Endodermal cell (in vitro differentiated cells): ENCODE data around the gene CASP14. TPM values are rescaled to one million over a fixed set of nuclear protein-coding genes. Genes with fewer than 3 reads are reported as not detected.
"Not testable (repeated sequence)": the region's sequence is repeated elsewhere in the genome, so short reads cannot be mapped to it uniquely, and the experiment has no call there.

ENCODE experiments used
- DNase-seq: peaks from one replicate; pipeline ENCODE4 v3.0.0-alpha.2; 2017
- H3K27ac ChIP-seq: 2 replicates; pipeline ENCODE4 v1.5.1; 2013; ENCODE audit warnings: mild to moderate bottlenecking, low read depth, low read length, moderate library complexity
- H3K27me3 ChIP-seq: 2 replicates; pipeline ENCODE4 v1.6.1; 2013; ENCODE audit warnings: mild to moderate bottlenecking, low read length, moderate library complexity; ENCODE audit not compliant: insufficient read depth, control insufficient read depth, poor library complexity, severe bottlenecking
- H3K36me3 ChIP-seq: 2 replicates; pipeline ENCODE4 v1.7.0; 2013; ENCODE audit warnings: mild to moderate bottlenecking, low read length, moderate library complexity; ENCODE audit not compliant: control insufficient read depth, insufficient read depth
- H3K4me1 ChIP-seq: one replicate; pipeline ENCODE4 v1.7.0; 2013; ENCODE audit warnings: low read length; ENCODE audit not compliant: control insufficient read depth, insufficient read depth
- H3K4me3 ChIP-seq: 2 replicates; pipeline ENCODE4 v1.5.1; 2013; ENCODE audit warnings: mild to moderate bottlenecking, low read length, moderate library complexity
- H3K9ac ChIP-seq: 2 replicates; pipeline ENCODE4 v1.6.1; 2013; ENCODE audit warnings: mild to moderate bottlenecking, low read length, moderate library complexity; ENCODE audit not compliant: poor library complexity, severe bottlenecking; ENCODE audit errors: extremely low read depth
- H3K9me3 ChIP-seq: 2 replicates; pipeline ENCODE4 v1.6.1; 2013; ENCODE audit warnings: mild to moderate bottlenecking, low read length, moderate library complexity; ENCODE audit not compliant: control insufficient read depth
- H3K27ac Mint-ChIP-seq: 2 replicates; pipeline ENCODE4 v1.8.0; 2020; ENCODE audit warnings: mixed read lengths
- H3K27me3 Mint-ChIP-seq: 2 replicates; pipeline ENCODE4 v1.8.0; 2021; ENCODE audit warnings: mild to moderate bottlenecking, mixed read lengths; ENCODE audit not compliant: insufficient read depth
- H3K36me3 Mint-ChIP-seq: 2 replicates; pipeline ENCODE4 v1.8.0; 2020; ENCODE audit warnings: low read depth, mixed read lengths
- H3K4me1 Mint-ChIP-seq: 2 replicates; pipeline ENCODE4 v1.8.0; 2020; ENCODE audit warnings: mixed read lengths
- H3K4me3 Mint-ChIP-seq: 2 replicates; pipeline ENCODE4 v1.8.0; 2020; ENCODE audit warnings: mild to moderate bottlenecking, moderate library complexity, mixed read lengths
- H3K9me3 Mint-ChIP-seq: 2 replicates; pipeline ENCODE4 v1.8.0; 2020; ENCODE audit warnings: mild to moderate bottlenecking, mixed read lengths
- CTCF ChIP-seq: fragments of 200-600 bp; sonication (generic); conservative IDR thresholded peaks from 2 replicates; pipeline ENCODE4 v1.5.0; 2021; ENCODE audit warnings: antibody characterized with exemption, mild to moderate bottlenecking
- WGBS, 2 experiments: methylation state at CpG; one replicate each; pipeline versions ENCODE4 v1.1.5 to v1.1.7; 2013; ENCODE audit warnings: missing lambda C conversion rate in 2 of 2, mixed read lengths in 1 of 2; ENCODE audit not compliant: insufficient coverage in 1 of 2, insufficient read length in 1 of 2; 5-methylcytosine and 5-hydroxymethylcytosine counted together
- total RNA-seq, 2 donors: library from RNA; stranded (reverse); fragmentation: NEBNext Ultra II Directional in 1 of 2; extraction: Animal tissue kit (Norgen Biotek cat#: 25700) in 1 of 2; gene quantifications; 2 replicates in 1 of 2; 3 replicates in 1 of 2; pipeline ENCODE4 v1.2.1, GENCODE V29; 2021

The CASP14 gene
- total RNA-seq, 2 donors from 2014 or later: not detected

- WGBS, 2 experiments: 80 to 84% methylated on average over 16 to 23 of the region's 23 CpGs
- Mint-ChIP-seq H3K36me3 (no peaks in the 10 kb centered on the region), H3K9me3 (peaks cover 47% of the 10 kb centered on the region), H3K27ac (no peak overlapping the region), H3K27me3 (no peaks in the 10 kb centered on the region), H3K4me3 (no peak overlapping the region), H3K4me1 (no peaks in the 10 kb centered on the region)
- DNase-seq: peak; percentile 62
- peaks cover 11% of the 10 kb centered on the region for H3K9me3 ChIP-seq
- peak; percentile 26 for TF ChIP-seq CTCF
- H3K4me1 ChIP-seq: no peaks in the 10 kb centered on the region
- H3K27ac ChIP-seq: no peak overlapping the region
- H3K4me3 ChIP-seq: no peak overlapping the region
- H3K27me3 ChIP-seq: no peaks in the 10 kb centered on the region
- no peaks in the 10 kb centered on the region for H3K36me3 ChIP-seq
- no peak overlapping the region for H3K9ac ChIP-seq
Observed at GRCh38 chr19:15072930-15073647, 23.8 kb downstream of the CASP14 start.

- H3K4me3 ChIP-seq: no peak overlapping the region
- H3K36me3 ChIP-seq: no peaks in the 10 kb centered on the region
- H3K27me3 ChIP-seq: no peaks in the 10 kb centered on the region
- H3K27ac Mint-ChIP-seq: no peak overlapping the region
- WGBS, 2 experiments: 65 to 82% methylated on average over 1 to 2 of the region's 2 CpGs
- no peak for DNase-seq
- peaks cover 11% of the 10 kb centered on the region for H3K9me3 ChIP-seq
- TF ChIP-seq CTCF: no peak
- no peaks in the 10 kb centered on the region for H3K4me1 Mint-ChIP-seq
- no peak overlapping the region for H3K9ac ChIP-seq
- no peaks in the 10 kb centered on the region for H3K36me3 Mint-ChIP-seq
- H3K4me1 ChIP-seq: no peaks in the 10 kb centered on the region
- H3K9me3 Mint-ChIP-seq: peaks cover 45% of the 10 kb centered on the region
- H3K27ac ChIP-seq: no peak overlapping the region
- H3K4me3 Mint-ChIP-seq: no peak overlapping the region
- H3K27me3 Mint-ChIP-seq: no peaks in the 10 kb centered on the region
Observed at GRCh38 chr19:15074371-15074770, 25.1 kb downstream of the CASP14 start.

- H3K4me1 ChIP-seq: no peaks in the 10 kb centered on the region
- H3K27me3 ChIP-seq: no peaks in the 10 kb centered on the region
- no peak overlapping the region for H3K4me3 Mint-ChIP-seq
- H3K9me3 ChIP-seq: peaks cover 11% of the 10 kb centered on the region
- no peak overlapping the region for H3K4me3 ChIP-seq
- H3K27me3 Mint-ChIP-seq: no peaks in the 10 kb centered on the region
- DNase-seq: no peak
- no peak for TF ChIP-seq CTCF
- WGBS, 2 experiments: 85 to 87% methylated on average over 3 of the region's 4 CpGs
- H3K4me1 Mint-ChIP-seq: no peaks in the 10 kb centered on the region
- H3K36me3 ChIP-seq: no peaks in the 10 kb centered on the region
- peaks cover 34% of the 10 kb centered on the region for H3K9me3 Mint-ChIP-seq
- H3K27ac Mint-ChIP-seq: no peak overlapping the region
- H3K36me3 Mint-ChIP-seq: no peaks in the 10 kb centered on the region
- H3K9ac ChIP-seq: no peak overlapping the region
- H3K27ac ChIP-seq: no peak overlapping the region
Observed at GRCh38 chr19:15075806-15076205, 26.5 kb downstream of the CASP14 start.

GRCh38 chr19:15080002-15080401 is 30.7 kb downstream of the CASP14 start:
- H3K4me3 Mint-ChIP-seq, H3K4me1 ChIP-seq, DNase-seq, H3K36me3 Mint-ChIP-seq, H3K27me3 Mint-ChIP-seq, H3K4me1 Mint-ChIP-seq, H3K9ac ChIP-seq, H3K27me3 ChIP-seq, H3K9me3 ChIP-seq, H3K27ac Mint-ChIP-seq, H3K27ac ChIP-seq, H3K36me3 ChIP-seq, H3K4me3 ChIP-seq: not testable (repeated sequence)
- 70 to 100% methylated on average over 1 to 4 of the region's 4 CpGs for WGBS, 2 experiments
- peaks cover 12% of the 10 kb centered on the region for H3K9me3 Mint-ChIP-seq
